ENCODE measurements around the gene ZBBX.

- TF ChIP-seq, protein P1, sequence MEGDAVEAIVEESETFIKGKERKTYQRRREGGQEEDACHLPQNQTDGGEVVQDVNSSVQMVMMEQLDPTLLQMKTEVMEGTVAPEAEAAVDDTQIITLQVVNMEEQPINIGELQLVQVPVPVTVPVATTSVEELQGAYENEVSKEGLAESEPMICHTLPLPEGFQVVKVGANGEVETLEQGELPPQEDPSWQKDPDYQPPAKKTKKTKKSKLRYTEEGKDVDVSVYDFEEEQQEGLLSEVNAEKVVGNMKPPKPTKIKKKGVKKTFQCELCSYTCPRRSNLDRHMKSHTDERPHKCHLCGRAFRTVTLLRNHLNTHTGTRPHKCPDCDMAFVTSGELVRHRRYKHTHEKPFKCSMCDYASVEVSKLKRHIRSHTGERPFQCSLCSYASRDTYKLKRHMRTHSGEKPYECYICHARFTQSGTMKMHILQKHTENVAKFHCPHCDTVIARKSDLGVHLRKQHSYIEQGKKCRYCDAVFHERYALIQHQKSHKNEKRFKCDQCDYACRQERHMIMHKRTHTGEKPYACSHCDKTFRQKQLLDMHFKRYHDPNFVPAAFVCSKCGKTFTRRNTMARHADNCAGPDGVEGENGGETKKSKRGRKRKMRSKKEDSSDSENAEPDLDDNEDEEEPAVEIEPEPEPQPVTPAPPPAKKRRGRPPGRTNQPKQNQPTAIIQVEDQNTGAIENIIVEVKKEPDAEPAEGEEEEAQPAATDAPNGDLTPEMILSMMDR (IDR thresholded peaks at IDR 0.05): no peak
- TF ChIP-seq POLR2A (IDR thresholded peaks at IDR 0.05): no peak
Observed at GRCh38 chr3:167289435-167289834, 90.7 kb downstream of the ZBBX start.
